Ishikawa (cell line): ENCODE results near the gene ALMS1.

Experiments used
- CEBPB ChIP-seq: IDR thresholded peaks from 2 replicates; pipeline ENCODE4 v1.6.1; 2012
- CREB1 ChIP-seq: IDR thresholded peaks from 2 replicates; pipeline ENCODE4 v1.6.1; 2012; ENCODE audit warnings: low read depth
- EGR1 ChIP-seq: IDR thresholded peaks from 2 replicates; pipeline ENCODE4 v1.6.1; 2012
- EP300 ChIP-seq: IDR thresholded peaks from 2 replicates; pipeline ENCODE4 v1.6.1; 2012; ENCODE audit warnings: borderline replicate concordance
- FOXM1 ChIP-seq: IDR thresholded peaks from 2 replicates; pipeline ENCODE4 v1.6.1; 2012; ENCODE audit warnings: low read depth, borderline replicate concordance
- MAX ChIP-seq: IDR thresholded peaks from 2 replicates; pipeline ENCODE4 v1.6.1; 2012
- NFIC ChIP-seq: IDR thresholded peaks from 2 replicates; pipeline ENCODE4 v1.6.1; 2012
- RAD21 ChIP-seq: IDR thresholded peaks from 2 replicates; pipeline ENCODE4 v1.6.1; 2012; ENCODE audit warnings: low read depth
- REST ChIP-seq: IDR thresholded peaks from 2 replicates; pipeline ENCODE4 v1.6.1; 2012; ENCODE audit warnings: low read depth, mild to moderate bottlenecking
- TAF1 ChIP-seq: IDR thresholded peaks from 2 replicates; pipeline ENCODE4 v1.6.1; 2012; ENCODE audit warnings: low read depth, mild to moderate bottlenecking
- TCF12 ChIP-seq: IDR thresholded peaks from 2 replicates; pipeline ENCODE4 v1.6.1; 2012; ENCODE audit warnings: low read depth
- TEAD4 ChIP-seq: IDR thresholded peaks from 2 replicates; pipeline ENCODE4 v1.6.1; 2012
- USF1 ChIP-seq: IDR thresholded peaks from 2 replicates; pipeline ENCODE4 v1.6.1; 2012
- YY1 ChIP-seq: IDR thresholded peaks from 2 replicates; pipeline ENCODE4 v1.6.1; 2012; ENCODE audit warnings: low read depth
- ZBTB7A ChIP-seq: IDR thresholded peaks from 2 replicates; pipeline ENCODE4 v1.6.1; 2012; ENCODE audit warnings: low read depth

Gene ALMS1

GRCh38 chr2:73457982-73458381 lies 72.3 kb downstream of the ALMS1 start:
- TF ChIP-seq RAD21, result no peak
- TF ChIP-seq ZBTB7A, result no peak
- TF ChIP-seq REST, result no peak
- TF ChIP-seq TAF1, result no peak
- no peak for TF ChIP-seq CREB1
- TF ChIP-seq YY1, result no peak
- TF ChIP-seq TEAD4, result no peak
- TF ChIP-seq MAX, result no peak
- no peak for TF ChIP-seq EP300
- TF ChIP-seq TCF12, result no peak
- TF ChIP-seq EGR1, result no peak
- no peak for TF ChIP-seq NFIC

GRCh38 chr2:73468376-73468775 lies 82.7 kb downstream of the ALMS1 start:
- TF ChIP-seq NFIC, result no peak
- TF ChIP-seq ZBTB7A, result no peak
- TF ChIP-seq TEAD4, result no peak
- no peak for TF ChIP-seq EGR1
- TF ChIP-seq CREB1, result no peak
- TF ChIP-seq YY1, result no peak
- no peak for TF ChIP-seq EP300
- TF ChIP-seq RAD21, result no peak
- TF ChIP-seq CEBPB, result no peak
- TF ChIP-seq MAX, result no peak

GRCh38 chr2:73487112-73487657 lies 101.5 kb downstream of the ALMS1 start:
- TF ChIP-seq NFIC (no peak), EP300 (no peak), RAD21 (no peak), USF1 (no peak), CREB1 (no peak), TCF12 (no peak), YY1 (no peak), TAF1 (no peak)

GRCh38 chr2:73488079-73488478 lies 102.4 kb downstream of the ALMS1 start:
- TF ChIP-seq TEAD4 (no peak), CREB1 (no peak), EGR1 (no peak), TAF1 (no peak), REST (no peak), FOXM1 (no peak)

GRCh38 chr2:73489053-73489452 lies 103.4 kb downstream of the ALMS1 start:
- TF ChIP-seq EP300, result no peak
- TF ChIP-seq YY1, result no peak

GRCh38 chr2:73494031-73494430 lies 108.4 kb downstream of the ALMS1 start:
- TF ChIP-seq YY1 (no peak), CREB1 (no peak), TCF12 (no peak), FOXM1 (no peak), USF1 (no peak), REST (no peak), TEAD4 (no peak), TAF1 (no peak), RAD21 (no peak), NFIC (no peak), EGR1 (no peak), ZBTB7A (no peak), CEBPB (no peak), MAX (no peak), EP300 (no peak)
